Kidney (tissue), 14 donors: Measurements from ENCODE around the gene MYO7B. TPM values are rescaled to one million over a fixed set of nuclear protein-coding genes. Genes with fewer than 3 reads are reported as not detected.

Experiments
- DNase-seq, 5 donors: peaks; one replicate each; pipeline ENCODE4 v3.0.0-alpha.2; 2013 to 2020
- FAIRE-seq: peaks from 2 replicates; lab custom pipeline; 2012; peaks lifted over from hg19 to GRCh38; lab: Jason Lieb, UNC
- H3K27ac ChIP-seq, 2 donors: one replicate each; pipeline ENCODE4 v1.7.0; 2013; ENCODE audit warnings: low read depth in 2 of 2, low read length in 2 of 2, inconsistent platforms in 1 of 2
- H3K27me3 ChIP-seq: one replicate; pipeline ENCODE4 v1.7.1; 2013; ENCODE audit warnings: low read length, inconsistent platforms; ENCODE audit not compliant: control insufficient read depth, insufficient read depth
- H3K36me3 ChIP-seq, 3 donors: one replicate each; pipeline versions ENCODE4 v1.7.0 to v1.7.1; 2013; ENCODE audit warnings: low read length in 3 of 3, control low read depth in 1 of 3, inconsistent platforms in 1 of 3; ENCODE audit not compliant: insufficient read depth in 3 of 3, control insufficient read depth in 2 of 3
- H3K4me1 ChIP-seq, 3 donors: one replicate each; pipeline versions ENCODE4 v1.7.0 to v1.7.1; 2013; ENCODE audit warnings: low read length in 3 of 3, inconsistent platforms in 1 of 3, low read depth in 1 of 3; ENCODE audit not compliant: control insufficient read depth in 2 of 3, insufficient read depth in 2 of 3
- H3K4me3 ChIP-seq, 3 donors: one replicate each; pipeline versions ENCODE4 v1.7.0 to v1.8.1; 2013; ENCODE audit warnings: low read length in 3 of 3, control low read depth in 1 of 3, inconsistent platforms in 1 of 3
- H3K9ac ChIP-seq, 3 donors: one replicate each; pipeline versions ENCODE4 v1.7.0 to v1.7.1; 2013; ENCODE audit warnings: low read length in 3 of 3, control low read depth in 1 of 3, inconsistent platforms in 1 of 3
- H3K9me3 ChIP-seq, 3 donors: one replicate each; pipeline versions ENCODE4 v1.7.0 to v1.7.1; 2013; ENCODE audit warnings: low read length in 3 of 3, control low read depth in 1 of 3, inconsistent platforms in 1 of 3; ENCODE audit not compliant: control insufficient read depth in 2 of 3, insufficient read depth in 1 of 3
- intact Hi-C: fragments of 100-400 bp; cut with DNase I; formaldehyde crosslinking; loops from one replicate; pipeline ENCODE4 v1.11.1; 2022
- polyA plus RNA-seq: library from polyadenylated mRNA; stranded (reverse); fragments of 350-450 nt; fragmentation: Illumina TruSeq; extraction: RNeasy Lipid Tissue Mini Kit (QIAGEN cat#74804); gene quantifications from one replicate; pipeline ENCODE4 v1.2.3, GENCODE V29; 2014; ENCODE audit warnings: low read depth, low replicate concordance; ENCODE audit not compliant: insufficient read depth
- total RNA-seq: library from RNA; stranded (reverse); fragmentation: NEBNext Ultra II Directional; extraction: Animal tissue kit (Norgen Biotek cat#: 25700); gene quantifications from one replicate; pipeline ENCODE4 v1.2.1, GENCODE V29; 2021
- TF ChIP-seq, protein P1 (sequence below): IDR thresholded peaks from 3 replicates; pipeline ENCODE4 v1.5.1; 2012; ENCODE audit warnings: mild to moderate bottlenecking, moderate library complexity, borderline replicate concordance; ENCODE audit not compliant: insufficient read depth; ENCODE audit errors: extremely low read depth
- donor health status: control.
- donor health status: control.
- donor health status: control.
- donor health status: control.
- donor health status: control.
- donor health status: DM: yes; HTN: yes; CAD: no.
- donor health status: Normal renal cell carcinoma (clear cell type).

The MYO7B gene
- total and polyA plus RNA-seq, 2 donors from 2014 or later = 11.0 to 22.2 TPM

DNA sequence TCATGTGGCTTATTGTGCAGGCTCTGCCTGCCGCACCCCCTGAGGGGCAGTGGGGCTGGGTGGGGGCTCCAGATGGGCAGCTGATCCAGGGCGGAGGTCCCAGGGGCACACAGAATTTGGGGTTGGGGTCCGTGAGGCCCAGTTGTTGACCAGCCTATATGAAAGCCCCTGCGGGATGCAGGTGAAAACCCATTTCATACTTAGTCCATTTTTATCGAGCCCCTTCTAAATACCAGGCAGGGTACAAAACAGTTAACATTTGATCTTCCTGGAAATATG lies 30.6 kb downstream of the MYO7B start:
- no peaks in the 10 kb centered on the region for H3K9me3 ChIP-seq
- intact Hi-C loops = no loop called here
- H3K4me3 ChIP-seq = no peak overlapping the region
- TF ChIP-seq, protein P1, sequence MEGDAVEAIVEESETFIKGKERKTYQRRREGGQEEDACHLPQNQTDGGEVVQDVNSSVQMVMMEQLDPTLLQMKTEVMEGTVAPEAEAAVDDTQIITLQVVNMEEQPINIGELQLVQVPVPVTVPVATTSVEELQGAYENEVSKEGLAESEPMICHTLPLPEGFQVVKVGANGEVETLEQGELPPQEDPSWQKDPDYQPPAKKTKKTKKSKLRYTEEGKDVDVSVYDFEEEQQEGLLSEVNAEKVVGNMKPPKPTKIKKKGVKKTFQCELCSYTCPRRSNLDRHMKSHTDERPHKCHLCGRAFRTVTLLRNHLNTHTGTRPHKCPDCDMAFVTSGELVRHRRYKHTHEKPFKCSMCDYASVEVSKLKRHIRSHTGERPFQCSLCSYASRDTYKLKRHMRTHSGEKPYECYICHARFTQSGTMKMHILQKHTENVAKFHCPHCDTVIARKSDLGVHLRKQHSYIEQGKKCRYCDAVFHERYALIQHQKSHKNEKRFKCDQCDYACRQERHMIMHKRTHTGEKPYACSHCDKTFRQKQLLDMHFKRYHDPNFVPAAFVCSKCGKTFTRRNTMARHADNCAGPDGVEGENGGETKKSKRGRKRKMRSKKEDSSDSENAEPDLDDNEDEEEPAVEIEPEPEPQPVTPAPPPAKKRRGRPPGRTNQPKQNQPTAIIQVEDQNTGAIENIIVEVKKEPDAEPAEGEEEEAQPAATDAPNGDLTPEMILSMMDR = no peak
- H3K4me1 ChIP-seq = no peaks in the 10 kb centered on the region
- H3K36me3 ChIP-seq = peaks cover 0 to 3% (median 0%) of the 10 kb centered on the region in 3 donors
- H3K9ac ChIP-seq = no peak overlapping the region
- no peaks in the 10 kb centered on the region for H3K27me3 ChIP-seq
- DNase-seq (no peak), FAIRE-seq (no peak)
- no peak overlapping the region for H3K27ac ChIP-seq

DNA sequence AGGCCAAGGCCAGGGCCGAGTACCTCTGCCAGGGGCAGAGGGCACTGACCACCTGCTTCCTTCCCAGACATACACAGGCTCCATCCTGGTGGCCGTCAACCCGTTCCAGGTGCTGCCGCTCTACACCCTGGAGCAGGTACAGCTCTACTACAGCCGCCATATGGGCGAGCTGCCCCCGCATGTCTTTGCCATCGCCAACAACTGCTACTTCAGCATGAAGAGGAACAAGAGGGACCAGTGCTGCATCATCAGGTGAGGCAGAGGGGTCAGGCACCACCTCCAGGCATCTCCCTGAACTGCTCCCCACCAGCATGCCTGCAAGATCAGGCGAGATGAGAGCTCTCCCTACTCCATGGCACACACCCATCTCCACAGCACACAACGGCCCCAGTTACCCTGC lies 31.1 kb downstream of the MYO7B start:
- no peak overlapping the region for H3K9ac ChIP-seq
- FAIRE-seq (no peak), DNase-seq (peak in 1 of 5 donors; percentile 47)
- intact Hi-C loops = no loop called here
- no peak overlapping the region for H3K27ac ChIP-seq
- no peaks in the 10 kb centered on the region for H3K9me3 ChIP-seq
- no peaks in the 10 kb centered on the region for H3K4me1 ChIP-seq
- no peaks in the 10 kb centered on the region for H3K27me3 ChIP-seq
- TF ChIP-seq, protein P1 = no peak
- H3K36me3 ChIP-seq = peaks cover 0 to 3% (median 0%) of the 10 kb centered on the region in 3 donors
- no peak overlapping the region for H3K4me3 ChIP-seq

DNA sequence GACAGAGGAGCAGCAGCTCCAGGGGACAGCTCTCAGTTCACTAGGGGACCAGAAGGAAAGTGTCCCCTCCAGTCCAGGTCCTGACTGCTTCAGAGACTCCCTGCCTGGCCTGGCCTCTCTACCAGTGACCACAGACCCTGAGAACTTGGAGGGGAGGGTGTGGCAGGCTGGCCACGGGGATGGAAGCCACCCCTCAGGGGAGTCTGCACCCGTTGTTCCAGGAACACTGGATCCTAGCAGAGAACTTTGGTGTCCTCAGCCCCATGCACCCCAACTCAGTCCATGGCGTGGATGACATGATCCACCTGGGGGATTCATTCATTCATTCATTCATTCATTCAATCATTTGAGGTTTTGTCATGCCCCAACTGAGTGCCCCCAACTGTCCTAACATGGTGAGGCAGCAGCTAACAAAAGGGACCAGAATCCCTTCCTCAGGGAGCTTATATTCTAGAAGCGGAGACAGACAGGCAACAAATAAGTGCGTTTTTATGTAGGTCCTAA lies 31.9 kb downstream of the MYO7B start:
- FAIRE-seq (no peak), DNase-seq (peak in 1 of 5 donors; percentile 33)
- no peak overlapping the region for H3K4me3 ChIP-seq
- no peaks in the 10 kb centered on the region for H3K27me3 ChIP-seq
- intact Hi-C loops = no loop called here
- H3K27ac ChIP-seq = no peak overlapping the region
- H3K9ac ChIP-seq = no peak overlapping the region
- H3K9me3 ChIP-seq = no peaks in the 10 kb centered on the region
- TF ChIP-seq, protein P1 = no peak
- peaks cover 0 to 3% (median 0%) of the 10 kb centered on the region in 3 donors for H3K36me3 ChIP-seq
- H3K4me1 ChIP-seq = no peaks in the 10 kb centered on the region

DNA sequence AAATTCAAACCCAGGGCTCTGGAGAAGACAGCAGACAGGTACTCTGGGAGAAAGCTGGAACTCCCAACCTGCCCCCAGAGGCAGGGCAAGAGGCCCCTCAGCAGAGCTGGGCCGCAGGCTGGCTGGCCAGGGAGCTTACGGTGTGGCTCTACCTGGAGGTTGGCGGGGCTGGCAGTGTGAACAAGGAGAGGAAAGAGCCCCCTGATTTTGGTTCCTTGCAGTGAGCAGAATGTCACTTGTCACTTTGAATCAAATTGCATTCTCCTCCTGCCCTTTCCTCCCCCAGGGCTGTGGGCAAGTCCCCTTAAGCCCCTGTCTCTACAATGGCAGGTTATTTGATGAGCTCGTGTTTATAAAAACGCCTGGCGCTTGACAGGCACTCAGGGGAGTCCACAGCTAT lies 32.6 kb downstream of the MYO7B start:
- intact Hi-C loops = no loop called here
- no peak overlapping the region for H3K9ac ChIP-seq

More for the DNA sequence above, 32.6 kb downstream of the MYO7B start:
- H3K4me1 ChIP-seq = no peaks in the 10 kb centered on the region
- no peak overlapping the region for H3K4me3 ChIP-seq
- no peaks in the 10 kb centered on the region for H3K9me3 ChIP-seq
- FAIRE-seq (no peak), DNase-seq (peak in 1 of 5 donors; percentile 40)
- TF ChIP-seq, protein P1 = no peak
- no peaks in the 10 kb centered on the region for H3K27me3 ChIP-seq
- H3K36me3 ChIP-seq = peaks cover 0 to 3% (median 0%) of the 10 kb centered on the region in 3 donors
- H3K27ac ChIP-seq = no peak overlapping the region
